HCT116 (cell line): ENCODE data around the gene ACTN4. TPM values are rescaled to one million over a fixed set of nuclear protein-coding genes. Genes with fewer than 3 reads are reported as not detected.

Experiments
- ATAC-seq: fragments of 200-7000 bp; cut with Tn5 transposase; 2 replicates; pipeline ENCODE4 v1.9.1; 2020; ENCODE audit warnings: mild to moderate bottlenecking, moderate library complexity
- BruUV-seq: library from RNA; stranded (reverse); fragments of 400-500 nt; replicated peaks from 2 replicates; lab custom pipeline; 2021; lab: Mats Ljungman, UMichigan
- CTCF ChIA-PET: fragments of 300-600 bp; sonication (Branson Sonifier 250); formaldehyde crosslinking; loops from one replicate; lab custom pipeline; 2021; ENCODE audit warnings: antibody characterized with exemption; lab: Charles Lee
- POLR2A ChIA-PET: fragments of 300-600, 350-600 bp; sonication (Branson Sonifier 250); formaldehyde crosslinking; loops from one replicate; lab custom pipeline; 2021; ENCODE audit warnings: antibody characterized with exemption; lab: Charles Lee
- RAD21 ChIA-PET, 2 experiments: fragments of 300-600 bp; sonication (Branson Sonifier 250); formaldehyde crosslinking; loops; one replicate each; lab custom pipeline; 2023; ENCODE audit warnings: low total read pairs in 2 of 2; ENCODE audit not compliant: uncharacterized antibody in 2 of 2, unreplicated experiment in 2 of 2, low non-redundant PET in 1 of 2; lab: Charles Lee
- DNase-seq: peaks from one replicate; pipeline ENCODE4 v3.0.0-alpha.2; 2010; ENCODE audit warnings: low read depth, low spot score
- H2AFZ ChIP-seq: fragments of 200-600 bp; shearing (Covaris generic), sonication (generic); 2 replicates; pipeline ENCODE4 v1.6.1; 2017; ENCODE audit warnings: low read depth, mixed run types, mixed read lengths, antibody characterized with exemption, low read length; ENCODE audit not compliant: poor library complexity, severe bottlenecking
- H3K27ac ChIP-seq: 2 replicates; pipeline ENCODE4 v1.5.1; 2012; ENCODE audit warnings: low read depth, low read length
- H3K27me3 ChIP-seq: fragments of 200-600 bp; sonication (generic); 2 replicates; pipeline ENCODE4 v1.6.1; 2016; ENCODE audit warnings: mixed run types, low read length, mixed read lengths; ENCODE audit not compliant: insufficient read depth
- H3K36me3 ChIP-seq, 2 experiments: fragments of 200-500 bp in 1 of 2; fragments of 200-600 bp in 1 of 2; sonication (Bioruptor generic) in 1 of 2; sonication (generic) in 1 of 2; 2 replicates each; pipeline versions ENCODE4 v1.5.1 to v1.6.1; 2014 to 2016; ENCODE audit warnings: low read length in 2 of 2, inconsistent platforms in 1 of 2, mixed read lengths in 1 of 2, mixed run types in 1 of 2; ENCODE audit not compliant: insufficient read depth in 2 of 2, control insufficient read depth in 1 of 2
- H3K4me1 ChIP-seq, 2 experiments: fragments of 200-600 bp in 1 of 2; sonication (generic) in 1 of 2; 2 replicates each; pipeline versions ENCODE4 v1.5.1 to v1.6.1; 2012 to 2017; ENCODE audit warnings: low read length in 2 of 2, inconsistent platforms in 1 of 2, mild to moderate bottlenecking in 1 of 2, mixed read lengths in 1 of 2, mixed run types in 1 of 2, moderate library complexity in 1 of 2; ENCODE audit not compliant: insufficient read depth in 2 of 2, control insufficient read depth in 1 of 2
- H3K4me2 ChIP-seq: fragments of 200-600 bp; sonication (generic); 2 replicates; pipeline ENCODE4 v1.6.1; 2017; ENCODE audit warnings: mixed run types, low read length, mixed read lengths
- H3K4me3 ChIP-seq, 2 experiments: fragments of 200-600 bp in 1 of 2; sonication (generic) in 1 of 2; replicated peaks in 1 of 2; 2 replicates each; pipeline ENCODE4 v1.5.1; 2011 to 2016; ENCODE audit warnings: low read length in 2 of 2, control low read depth in 1 of 2, low read depth in 1 of 2, mild to moderate bottlenecking in 1 of 2, mixed read lengths in 1 of 2, mixed run types in 1 of 2
- H3K79me2 ChIP-seq: fragments of 200-600 bp; sonication (generic); 2 replicates; pipeline ENCODE4 v1.6.1; 2017; ENCODE audit warnings: mild to moderate bottlenecking, mixed run types, low read length, moderate library complexity, mixed read lengths; ENCODE audit not compliant: insufficient read depth
- H3K9ac ChIP-seq: fragments of 200-600 bp; sonication (generic); 2 replicates; pipeline ENCODE4 v1.6.1; 2016; ENCODE audit warnings: low read length, mixed read lengths
- H3K9me2 ChIP-seq: fragments of 200-600 bp; sonication (generic), shearing (Covaris generic); 2 replicates; pipeline ENCODE4 v1.6.1; 2017; ENCODE audit warnings: mixed run types, mild to moderate bottlenecking, moderate library complexity; ENCODE audit not compliant: insufficient read depth
- H3K9me3 ChIP-seq, 2 experiments: fragments of 200-500 bp in 1 of 2; fragments of 200-600 bp in 1 of 2; sonication (Bioruptor generic) in 1 of 2; sonication (generic) in 1 of 2; 2 replicates each; pipeline ENCODE4 v1.6.1; 2014 to 2017; ENCODE audit warnings: low read length in 2 of 2, mixed read lengths in 2 of 2, inconsistent platforms in 1 of 2, low read depth in 1 of 2, mild to moderate bottlenecking in 1 of 2, mixed run types in 1 of 2, moderate library complexity in 1 of 2; ENCODE audit not compliant: control insufficient read depth in 1 of 2, insufficient read depth in 1 of 2
- H4K20me1 ChIP-seq: fragments of 200-600 bp; sonication (generic), shearing (Covaris generic); 2 replicates; pipeline ENCODE4 v1.6.1; 2017; ENCODE audit warnings: mixed run types, mild to moderate bottlenecking, moderate library complexity; ENCODE audit not compliant: insufficient read depth
- ATF3 ChIP-seq: IDR thresholded peaks from 2 replicates; pipeline ENCODE4 v1.6.1; 2012
- CTCF ChIP-seq, 3 experiments: fragments of 200-600 bp in 1 of 3; sonication (generic) in 1 of 3; IDR thresholded peaks in 2 of 3; conservative IDR thresholded peaks in 1 of 3; 2 replicates each; pipeline ENCODE4 v1.5.1; 2012 to 2017; ENCODE audit warnings: low read depth in 2 of 3, low read length in 2 of 3, antibody characterized with exemption in 1 of 3, borderline replicate concordance in 1 of 3, control low read depth in 1 of 3, mild to moderate bottlenecking in 1 of 3, mixed read lengths in 1 of 3, mixed run types in 1 of 3, moderate library complexity in 1 of 3; ENCODE audit not compliant: insufficient read depth in 1 of 3
- MAX ChIP-seq: IDR thresholded peaks from 2 replicates; pipeline ENCODE4 v1.6.1; 2012
- POLR2A ChIP-seq: IDR thresholded peaks from 2 replicates; pipeline ENCODE4 v1.7.0; 2011; ENCODE audit warnings: borderline replicate concordance; ENCODE audit not compliant: insufficient read depth, insufficient read length; ENCODE audit errors: extremely low read depth
- REST ChIP-seq: IDR thresholded peaks from 2 replicates; pipeline ENCODE4 v1.6.1; 2012; ENCODE audit warnings: low read depth
- SIN3A ChIP-seq: IDR thresholded peaks from 2 replicates; pipeline ENCODE4 v1.6.1; 2012; ENCODE audit warnings: low read depth
- YY1 ChIP-seq: IDR thresholded peaks from 2 replicates; pipeline ENCODE4 v1.6.1; 2011; ENCODE audit warnings: low read length, low read depth, moderate library complexity, mild to moderate bottlenecking; ENCODE audit not compliant: insufficient replicate concordance; ENCODE audit errors: extremely low read depth
- intact Hi-C: fragments of 100-400 bp; cut with micrococcal nuclease; formaldehyde crosslinking; loops from 2 replicates; pipeline ENCODE4 v1.10.0; 2022
- total RNA-seq: library from RNA; stranded (reverse); gene quantifications from one replicate; pipeline ENCODE4 v1.2.1, GENCODE V29; 2021; ENCODE audit not compliant: unreplicated experiment

The ACTN4 gene
- total RNA-seq, 1 experiment from 2014 or later, result 651 TPM

GRCh38 chr19:38642176-38642575 lies 5.3 kb upstream of the ACTN4 start:
- H3K27me3 ChIP-seq, result no peaks in the 10 kb centered on the region
- no peak overlapping the region for H3K27ac ChIP-seq
- no peak overlapping the region for H2AFZ ChIP-seq
- no peaks in the 10 kb centered on the region for H3K79me2 ChIP-seq
- no peak overlapping the region for H3K9ac ChIP-seq
- H3K4me2 ChIP-seq, result no peak overlapping the region
- TF ChIP-seq POLR2A (no peak), ATF3 (no peak)
- ChIA-PET POLR2A (no interaction called here), CTCF (interaction anchor here (0.5 kb wide), 1 partner anchor 54 kb away, joined by 4 read pairs; no protein-coding TSS in a partner anchor), RAD21 (no interaction called here)
- no peaks in the 10 kb centered on the region for H3K9me3 ChIP-seq
- no peak for ATAC-seq
- no peak overlapping the region for H3K4me3 ChIP-seq
- intact Hi-C loops, result no loop called here
- no peaks in the 10 kb centered on the region for H3K36me3 ChIP-seq
- H3K9me2 ChIP-seq, result no peaks in the 10 kb centered on the region
- BruUV-seq, result no TSS peak
- peaks cover 9 to 47% of the 10 kb centered on the region in 2 experiments for H3K4me1 ChIP-seq
- DNase-seq, result no peak
- no peaks in the 10 kb centered on the region for H4K20me1 ChIP-seq

- Histone ChIP-seq H4K20me1 (no peaks in the 10 kb centered on the region), H3K9me3 (no peaks in the 10 kb centered on the region), H2AFZ (no peak overlapping the region), H3K79me2 (peaks cover 23% of the 10 kb centered on the region), H3K27me3 (no peaks in the 10 kb centered on the region), H3K4me3 (no peak overlapping the region), H3K9ac (no peak overlapping the region), H3K4me1 (peaks cover 11 to 37% of the 10 kb centered on the region in 2 experiments), H3K4me2 (0 out of 2 replicates have a peak overlapping the region, but pooled peaks have one; percentile 8), H3K27ac (no peak overlapping the region), H3K9me2 (no peaks in the 10 kb centered on the region), H3K36me3 (peaks cover 0 to 4% of the 10 kb centered on the region in 2 experiments; a peak in 1 of 4 replicates)
- CTCF ChIA-PET, result interaction anchor here (1.6 kb wide), 1 partner anchor 10 kb away, joined by 5 read pairs; no protein-coding TSS in a partner anchor
- RAD21 ChIA-PET, result interaction anchor here in 1 of 2 experiments (0.6 kb wide), 1 partner anchor 71 kb away, joined by 5 read pairs; no protein-coding TSS in a partner anchor
- POLR2A ChIA-PET, result interaction anchor here (0.7 to 0.9 kb wide), 2 partner anchors 9 to 195 kb away, joined by 3 read pairs; no protein-coding TSS in a partner anchor
- ATAC-seq, result no peak
- no TSS peak for BruUV-seq
- no peak for TF ChIP-seq CTCF (IDR thresholded peaks at IDR 0.05 in 2 of 3, conservative IDR thresholded peaks at IDR 0.05 in 1 of 3; ENCODE audit: borderline replicate concordance in 1 of 3, insufficient read depth in 1 of 3, low read depth in 2 of 3, low read length in 2 of 3)
- TF ChIP-seq SIN3A, result no peak
- TF ChIP-seq MAX, result no peak
- no peak for TF ChIP-seq POLR2A
- no peak for TF ChIP-seq YY1
- TF ChIP-seq REST, result no peak
- TF ChIP-seq, all 23 proteins: peak for 0
- intact Hi-C loops, result no loop called here
- no peak for DNase-seq
Observed at GRCh38 chr19:38644719-38645118, 2.7 kb upstream of the ACTN4 start.
